ENCODE data around the gene TSKU. TPM values are rescaled to one million over a fixed set of nuclear protein-coding genes. Genes with fewer than 3 reads are reported as not detected.
A peak's percentile ranks its signal among the peaks of the same experiment; 100 is the strongest.
"Not testable (repeated sequence)": the region's sequence is repeated elsewhere in the genome, so short reads cannot be mapped to it uniquely, and the experiment has no call there.

The TSKU gene
- total RNA-seq, 2 donors from 2014 or later: not detected

- not testable (repeated sequence) for H3K9me3 ChIP-seq (ENCODE audit: control insufficient read depth, low read length, poor library complexity, severe bottlenecking); H3K4me3 Mint-ChIP-seq; DNase-seq; H3K4me1 Mint-ChIP-seq; ATAC-seq; H3K36me3 Mint-ChIP-seq (ENCODE audit: low read depth); H3K27ac Mint-ChIP-seq
- H3K27me3 Mint-ChIP-seq: peaks cover 11% of the 10 kb centered on the region
Observed at GRCh38 chr11:76791002-76791770, 8.0 kb downstream of the TSKU start.

DNA sequence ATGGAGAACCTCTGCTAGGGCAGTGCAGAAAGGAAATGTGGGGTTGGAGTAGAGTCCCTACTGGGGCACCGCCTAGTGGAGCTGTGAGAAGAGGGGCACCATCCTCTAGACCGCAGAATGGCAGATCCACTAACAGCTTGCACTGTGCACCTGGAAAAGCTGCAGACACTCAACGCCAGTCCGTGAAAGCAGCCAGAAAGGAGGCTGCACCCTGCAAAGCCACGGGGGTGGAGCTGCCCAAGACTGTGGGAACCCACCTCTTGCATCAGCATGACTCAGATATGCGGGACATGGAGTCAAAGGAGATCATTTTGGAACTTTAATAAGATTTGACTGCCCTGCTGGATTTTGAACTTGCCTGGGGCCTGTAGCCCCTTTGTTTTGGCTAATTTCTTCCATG lies 8.7 kb downstream of the TSKU start:
- Mint-ChIP-seq H3K27ac (no peak overlapping the region), H3K36me3 (ENCODE audit: low read depth) (no peaks in the 10 kb centered on the region), H3K4me1 (peaks cover 2% of the 10 kb centered on the region), H3K4me3 (no peak overlapping the region), H3K27me3 (peaks cover 6% of the 10 kb centered on the region)
- no peak for DNase-seq
- ATAC-seq: no peak
- H3K9me3 ChIP-seq (ENCODE audit: control insufficient read depth, low read length, poor library complexity, severe bottlenecking): no peaks in the 10 kb centered on the region

GRCh38 chr11:76792505-76793264 lies 9.5 kb downstream of the TSKU start:
- peaks cover 2% of the 10 kb centered on the region for H3K4me1 Mint-ChIP-seq
- no peak overlapping the region for H3K4me3 Mint-ChIP-seq
- no peaks in the 10 kb centered on the region for H3K27me3 Mint-ChIP-seq
- H3K36me3 Mint-ChIP-seq (ENCODE audit: low read depth): no peaks in the 10 kb centered on the region
- DNase-seq (no peak), ATAC-seq (no peak)
- H3K27ac Mint-ChIP-seq: no peak overlapping the region
- H3K9me3 ChIP-seq (ENCODE audit: control insufficient read depth, low read length, poor library complexity, severe bottlenecking): no peaks in the 10 kb centered on the region

GRCh38 chr11:76793391-76794291 lies 10.5 kb downstream of the TSKU start:
- DNase-seq (no peak), ATAC-seq (no peak)
- H3K27ac Mint-ChIP-seq: no peak overlapping the region

GRCh38 chr11:76794371-76795289 lies 11.5 kb downstream of the TSKU start:
- Mint-ChIP-seq H3K27ac (no peak overlapping the region), H3K36me3 (ENCODE audit: low read depth) (no peaks in the 10 kb centered on the region), H3K27me3 (no peaks in the 10 kb centered on the region), H3K4me3 (no peak overlapping the region), H3K4me1 (peaks cover 4% of the 10 kb centered on the region)
- no peak for DNase-seq
- no peak for ATAC-seq
- no peaks in the 10 kb centered on the region for H3K9me3 ChIP-seq (ENCODE audit: control insufficient read depth, low read length, poor library complexity, severe bottlenecking)

More at GRCh38 chr11:76793391-76794291, 10.5 kb downstream of the TSKU start:
- H3K27me3 Mint-ChIP-seq: no peaks in the 10 kb centered on the region
- H3K36me3 Mint-ChIP-seq (ENCODE audit: low read depth): no peaks in the 10 kb centered on the region
- peaks cover 4% of the 10 kb centered on the region for H3K4me1 Mint-ChIP-seq
- no peaks in the 10 kb centered on the region for H3K9me3 ChIP-seq (ENCODE audit: control insufficient read depth, low read length, poor library complexity, severe bottlenecking)
- no peak overlapping the region for H3K4me3 Mint-ChIP-seq

GRCh38 chr11:76795290-76795935 lies 12.3 kb downstream of the TSKU start:
- DNase-seq: no peak
- H3K27ac Mint-ChIP-seq: no peak overlapping the region
- no peaks in the 10 kb centered on the region for H3K36me3 Mint-ChIP-seq (ENCODE audit: low read depth)

DNA sequence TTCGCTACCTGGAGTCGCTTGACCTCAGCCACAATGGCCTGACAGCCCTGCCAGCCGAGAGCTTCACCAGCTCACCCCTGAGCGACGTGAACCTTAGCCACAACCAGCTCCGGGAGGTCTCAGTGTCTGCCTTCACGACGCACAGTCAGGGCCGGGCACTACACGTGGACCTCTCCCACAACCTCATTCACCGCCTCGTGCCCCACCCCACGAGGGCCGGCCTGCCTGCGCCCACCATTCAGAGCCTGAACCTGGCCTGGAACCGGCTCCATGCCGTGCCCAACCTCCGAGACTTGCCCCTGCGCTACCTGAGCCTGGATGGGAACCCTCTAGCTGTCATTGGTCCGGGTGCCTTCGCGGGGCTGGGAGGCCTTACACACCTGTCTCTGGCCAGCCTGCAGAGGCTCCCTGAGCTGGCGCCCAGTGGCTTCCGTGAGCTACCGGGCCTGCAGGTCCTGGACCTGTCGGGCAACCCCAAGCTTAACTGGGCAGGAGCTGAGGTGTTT lies 12.8 kb downstream of the TSKU start:
- no peak for DNase-seq
- ATAC-seq: no peak
- Mint-ChIP-seq H3K27me3 (no peaks in the 10 kb centered on the region), H3K4me1 (peaks cover 6% of the 10 kb centered on the region), H3K4me3 (no peak overlapping the region), H3K36me3 (ENCODE audit: low read depth) (no peaks in the 10 kb centered on the region), H3K27ac (no peak overlapping the region)
- H3K9me3 ChIP-seq (ENCODE audit: control insufficient read depth, low read length, poor library complexity, severe bottlenecking): no peaks in the 10 kb centered on the region

More at GRCh38 chr11:76795290-76795935, 12.3 kb downstream of the TSKU start:
- no peak overlapping the region for H3K4me3 Mint-ChIP-seq
- H3K9me3 ChIP-seq (ENCODE audit: control insufficient read depth, low read length, poor library complexity, severe bottlenecking): no peaks in the 10 kb centered on the region
- no peak for ATAC-seq
- peaks cover 6% of the 10 kb centered on the region for H3K4me1 Mint-ChIP-seq
- no peaks in the 10 kb centered on the region for H3K27me3 Mint-ChIP-seq

DNA sequence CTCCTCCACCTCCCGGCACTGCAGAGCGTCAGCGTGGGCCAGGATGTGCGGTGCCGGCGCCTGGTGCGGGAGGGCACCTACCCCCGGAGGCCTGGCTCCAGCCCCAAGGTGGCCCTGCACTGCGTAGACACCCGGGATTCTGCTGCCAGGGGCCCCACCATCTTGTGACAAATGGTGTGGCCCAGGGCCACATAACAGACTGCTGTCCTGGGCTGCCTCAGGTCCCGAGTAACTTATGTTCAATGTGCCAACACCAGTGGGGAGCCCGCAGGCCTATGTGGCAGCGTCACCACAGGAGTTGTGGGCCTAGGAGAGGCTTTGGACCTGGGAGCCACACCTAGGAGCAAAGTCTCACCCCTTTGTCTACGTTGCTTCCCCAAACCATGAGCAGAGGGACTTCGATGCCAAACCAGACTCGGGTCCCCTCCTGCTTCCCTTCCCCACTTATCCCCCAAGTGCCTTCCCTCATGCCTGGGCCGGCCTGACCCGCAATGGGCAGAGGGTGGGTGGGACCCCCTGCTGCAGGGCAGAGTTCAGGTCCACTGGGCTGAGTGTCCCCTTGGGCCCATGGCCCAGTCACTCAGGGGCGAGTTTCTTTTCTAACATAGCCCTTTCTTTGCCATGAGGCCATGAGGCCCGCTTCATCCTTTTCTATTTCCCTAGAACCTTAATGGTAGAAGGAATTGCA lies 13.5 kb downstream of the TSKU start:
- ATAC-seq (no peak), DNase-seq (no peak)
- H3K9me3 ChIP-seq (ENCODE audit: control insufficient read depth, low read length, poor library complexity, severe bottlenecking): no peaks in the 10 kb centered on the region
- H3K36me3 Mint-ChIP-seq (ENCODE audit: low read depth): no peaks in the 10 kb centered on the region
- H3K4me1 Mint-ChIP-seq: peaks cover 6% of the 10 kb centered on the region
- no peaks in the 10 kb centered on the region for H3K27me3 Mint-ChIP-seq
- H3K27ac Mint-ChIP-seq: no peak overlapping the region
- no peak overlapping the region for H3K4me3 Mint-ChIP-seq

DNA sequence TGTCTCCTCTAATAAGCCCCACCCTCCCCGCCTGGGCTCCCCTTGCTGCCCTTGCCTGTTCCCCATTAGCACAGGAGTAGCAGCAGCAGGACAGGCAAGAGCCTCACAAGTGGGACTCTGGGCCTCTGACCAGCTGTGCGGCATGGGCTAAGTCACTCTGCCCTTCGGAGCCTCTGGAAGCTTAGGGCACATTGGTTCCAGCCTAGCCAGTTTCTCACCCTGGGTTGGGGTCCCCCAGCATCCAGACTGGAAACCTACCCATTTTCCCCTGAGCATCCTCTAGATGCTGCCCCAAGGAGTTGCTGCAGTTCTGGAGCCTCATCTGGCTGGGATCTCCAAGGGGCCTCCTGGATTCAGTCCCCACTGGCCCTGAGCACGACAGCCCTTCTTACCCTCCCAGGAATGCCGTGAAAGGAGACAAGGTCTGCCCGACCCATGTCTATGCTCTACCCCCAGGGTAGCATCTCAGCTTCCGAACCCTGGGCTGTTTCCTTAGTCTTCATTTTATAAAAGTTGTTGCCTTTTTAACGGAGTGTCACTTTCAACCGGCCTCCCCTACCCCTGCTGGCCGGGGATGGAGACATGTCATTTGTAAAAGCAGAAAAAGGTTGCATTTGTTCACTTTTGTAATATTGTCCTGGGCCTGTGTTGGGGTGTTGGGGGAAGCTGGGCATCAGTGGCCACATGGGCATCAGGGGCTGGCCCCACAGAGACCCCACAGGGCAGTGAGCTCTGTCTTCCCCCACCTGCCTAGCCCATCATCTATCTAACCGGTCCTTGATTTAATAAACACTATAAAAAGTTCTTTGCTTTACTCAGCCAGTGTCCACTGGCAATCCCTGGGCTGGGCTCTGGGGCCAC lies 14.4 kb downstream of the TSKU start:
- H3K9me3 ChIP-seq (ENCODE audit: control insufficient read depth, low read length, poor library complexity, severe bottlenecking): no peaks in the 10 kb centered on the region
- no peaks in the 10 kb centered on the region for H3K36me3 Mint-ChIP-seq (ENCODE audit: low read depth)

GRCh38 chr11:76798202-76798581 lies 15.0 kb downstream of the TSKU start:
- H3K36me3 Mint-ChIP-seq (ENCODE audit: low read depth): no peaks in the 10 kb centered on the region
- H3K27ac Mint-ChIP-seq: peak overlapping the region; percentile 70
- ATAC-seq (no peak), DNase-seq (no peak)
- H3K27me3 Mint-ChIP-seq: peaks cover under 1% of the 10 kb centered on the region
- no peaks in the 10 kb centered on the region for H3K9me3 ChIP-seq (ENCODE audit: control insufficient read depth, low read length, poor library complexity, severe bottlenecking)
- H3K4me1 Mint-ChIP-seq: peaks cover 6% of the 10 kb centered on the region
- H3K4me3 Mint-ChIP-seq: no peak overlapping the region

More for the DNA sequence above, 14.4 kb downstream of the TSKU start:
- ATAC-seq (no peak), DNase-seq (no peak)
- H3K4me3 Mint-ChIP-seq: peak overlapping the region; percentile 25
- peak overlapping the region; percentile 70 for H3K27ac Mint-ChIP-seq
- H3K4me1 Mint-ChIP-seq: peaks cover 6% of the 10 kb centered on the region
- H3K27me3 Mint-ChIP-seq: no peaks in the 10 kb centered on the region

- peaks cover 6% of the 10 kb centered on the region for H3K4me1 Mint-ChIP-seq
- H3K36me3 Mint-ChIP-seq (ENCODE audit: low read depth): no peaks in the 10 kb centered on the region
- H3K27ac Mint-ChIP-seq: peak overlapping the region; percentile 70
- no peaks in the 10 kb centered on the region for H3K9me3 ChIP-seq (ENCODE audit: control insufficient read depth, low read length, poor library complexity, severe bottlenecking)
- DNase-seq (no peak), ATAC-seq (no peak)
- peaks cover 5% of the 10 kb centered on the region for H3K27me3 Mint-ChIP-seq
- peak overlapping the region; percentile 78 for H3K4me3 Mint-ChIP-seq
Observed at GRCh38 chr11:76798671-76799065, 15.5 kb downstream of the TSKU start.

Data from T-helper 17 cell (primary cell).